NCI-H526 (cell line): ENCODE measurements around the gene FOXM1.
"Not testable (repeated sequence)": the region's sequence is repeated elsewhere in the genome, so short reads cannot be mapped to it uniquely, and the experiment has no call there.

Experiments
- DNase-seq, 2 experiments: peaks; one replicate each; lab custom pipeline; 2025; lab: John Stamatoyannopoulos, UW

FOXM1 gene

DNA sequence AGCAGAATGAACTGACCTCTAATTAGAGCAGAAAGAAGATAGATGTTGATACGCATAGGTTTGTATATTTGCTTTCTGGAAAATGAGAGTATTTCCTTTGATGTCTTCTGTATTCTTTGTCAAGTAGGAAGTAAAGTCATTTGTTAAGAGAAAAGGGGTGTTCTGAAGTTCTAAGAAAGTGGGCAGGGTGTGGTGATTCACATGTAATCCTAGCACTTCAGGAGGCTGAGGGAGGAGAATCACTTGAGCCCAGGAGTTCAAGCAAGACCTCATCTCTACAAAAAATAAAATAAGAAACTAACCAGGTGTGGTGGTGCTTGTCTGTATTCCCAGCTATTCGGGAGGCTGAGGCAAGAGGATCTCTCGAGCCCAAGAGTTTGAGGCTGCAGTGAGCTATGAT lies 2.9 kb upstream of the FOXM1 start:
- DNase-seq: no peak

DNA sequence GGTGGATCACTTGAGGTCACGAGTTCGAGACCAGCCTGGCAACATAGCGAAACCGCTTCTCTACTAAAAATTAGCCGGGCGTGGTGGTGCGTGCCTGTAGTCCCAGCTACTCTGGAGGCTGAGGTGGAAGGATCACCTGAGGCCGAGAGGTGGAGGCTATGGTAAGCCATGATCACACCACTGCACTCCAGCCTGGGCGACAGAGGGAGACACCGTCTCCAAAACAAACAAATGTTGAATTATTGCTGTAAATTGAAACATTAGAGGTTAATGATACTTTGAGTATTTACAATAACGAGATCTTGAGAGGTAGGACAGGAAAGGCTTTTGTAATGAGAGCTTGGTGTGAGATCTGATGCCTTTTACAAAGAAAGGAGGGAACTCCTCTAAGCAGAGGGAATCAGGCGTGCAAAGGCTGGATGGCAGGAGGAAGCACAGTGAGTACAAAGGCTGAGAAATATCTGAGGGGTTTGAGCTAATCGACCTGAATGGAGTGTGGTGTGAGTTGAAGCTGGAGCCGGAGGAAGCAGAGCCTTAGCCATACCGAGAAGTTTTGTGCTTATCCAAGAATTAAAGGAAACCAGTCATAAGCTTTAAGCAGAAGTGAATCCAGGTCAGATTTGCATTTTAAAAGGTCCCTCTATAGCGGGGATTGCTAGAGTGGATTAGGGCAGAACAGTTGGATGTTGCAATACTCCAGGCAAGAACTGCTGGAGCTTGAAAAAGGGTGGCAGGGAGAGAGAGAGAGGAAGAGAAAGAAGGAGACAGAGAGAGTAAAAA lies 1.2 kb upstream of the FOXM1 start:
- DNase-seq: peak; percentile 13 to 27

DNA sequence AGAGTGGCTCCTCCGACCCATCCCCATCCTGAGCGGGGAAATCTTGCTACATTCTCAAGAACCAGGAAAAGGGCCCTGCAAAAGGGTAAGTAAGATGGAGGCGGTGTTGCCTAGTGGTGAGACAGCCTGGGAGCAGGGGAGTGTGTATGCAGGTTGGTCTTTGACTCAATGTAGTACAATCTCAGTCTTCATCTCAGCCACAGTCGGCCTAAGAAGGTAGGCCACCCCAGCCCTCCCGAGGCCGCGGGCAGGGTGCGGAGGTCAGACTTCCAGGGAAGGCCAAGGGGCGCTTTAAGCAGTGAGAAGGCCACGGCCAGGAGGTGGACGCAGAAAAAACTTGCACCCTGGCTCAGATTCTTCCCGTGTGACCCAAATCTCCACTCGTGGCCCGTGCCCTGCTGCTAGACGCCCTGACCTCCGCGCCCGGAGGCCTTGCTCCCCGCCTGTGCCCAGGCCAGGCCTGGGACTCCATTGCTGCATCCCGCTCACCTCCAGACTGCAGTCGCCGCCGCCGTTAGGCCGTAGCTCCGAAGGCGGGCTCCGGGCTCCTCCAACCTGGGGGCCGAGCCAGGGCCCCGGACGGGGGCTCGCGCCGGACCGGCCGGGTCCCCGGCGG lies 435 bp downstream of the FOXM1 start:
- DNase-seq: no peak

DNA sequence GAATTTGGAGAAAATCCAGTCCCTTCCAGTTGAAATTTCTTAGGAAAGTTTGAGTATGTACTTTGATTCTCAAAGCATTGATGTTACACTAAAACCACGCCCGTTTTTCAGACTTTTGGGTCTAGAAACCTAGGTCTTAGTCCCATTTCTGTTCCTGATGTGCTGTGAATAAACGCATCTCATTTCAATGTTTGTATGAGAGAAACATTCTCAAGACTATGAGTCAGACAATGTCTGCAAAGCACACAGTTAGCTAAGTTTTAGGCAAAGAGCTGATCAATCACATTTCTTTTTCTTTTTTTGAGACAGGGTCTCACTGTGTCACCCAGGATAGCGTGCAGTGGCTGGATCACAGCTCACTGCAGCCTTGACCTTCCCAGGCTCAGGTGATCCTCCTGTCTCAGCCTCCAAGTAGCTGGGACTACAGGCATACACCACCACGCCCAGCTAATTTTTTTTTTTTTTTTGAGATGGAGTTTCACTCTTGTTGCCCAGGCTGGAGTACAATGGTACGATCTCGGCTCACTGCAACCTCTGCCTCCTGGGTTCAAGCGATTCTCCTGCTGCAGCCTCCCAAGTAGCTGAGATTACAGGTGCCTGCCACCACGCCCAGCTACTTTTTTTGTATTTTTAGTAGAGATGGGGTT lies 7.9 kb downstream of the FOXM1 start:
- DNase-seq: not testable (repeated sequence)

DNA sequence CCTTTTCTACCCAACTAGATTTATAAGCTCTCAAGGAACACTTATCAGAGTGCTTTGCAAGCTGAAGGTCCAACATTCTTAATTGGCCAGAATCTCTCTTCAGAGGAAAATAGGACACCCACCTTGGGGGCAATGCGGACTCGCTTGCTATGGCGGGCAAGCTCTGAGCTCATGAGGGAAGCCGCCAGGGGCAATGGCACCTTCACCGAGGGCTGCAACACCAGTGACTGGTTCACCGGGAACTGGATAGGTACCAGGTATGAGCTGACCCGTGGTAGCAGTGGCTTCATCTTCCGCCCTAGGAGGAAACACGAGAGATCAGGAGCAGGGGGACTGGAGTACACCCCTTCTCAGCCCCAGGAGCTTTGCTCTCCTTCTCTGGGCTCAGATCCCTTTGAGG lies 12.8 kb downstream of the FOXM1 start:
- no peak for DNase-seq

DNA sequence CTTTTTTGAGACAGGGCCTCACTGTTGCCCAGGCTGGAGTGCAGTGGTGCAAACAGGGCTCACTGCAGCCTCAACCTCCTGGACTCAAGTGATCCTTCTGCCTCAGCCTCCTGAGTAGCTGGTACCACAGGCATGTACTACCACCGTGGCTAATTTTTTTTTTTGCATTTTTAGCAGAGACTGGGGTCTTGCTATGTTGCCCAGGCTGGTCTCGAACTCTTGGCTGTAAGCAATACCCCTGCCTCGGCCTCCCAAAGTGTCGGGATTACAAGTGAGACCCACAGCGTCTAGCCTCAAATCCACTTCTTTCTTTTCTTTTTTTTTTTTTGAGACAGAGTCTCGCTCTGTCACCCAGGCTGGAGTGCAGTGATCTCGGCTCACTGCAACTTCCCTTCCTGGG lies 13.6 kb downstream of the FOXM1 start:
- DNase-seq: not testable (repeated sequence)

DNA sequence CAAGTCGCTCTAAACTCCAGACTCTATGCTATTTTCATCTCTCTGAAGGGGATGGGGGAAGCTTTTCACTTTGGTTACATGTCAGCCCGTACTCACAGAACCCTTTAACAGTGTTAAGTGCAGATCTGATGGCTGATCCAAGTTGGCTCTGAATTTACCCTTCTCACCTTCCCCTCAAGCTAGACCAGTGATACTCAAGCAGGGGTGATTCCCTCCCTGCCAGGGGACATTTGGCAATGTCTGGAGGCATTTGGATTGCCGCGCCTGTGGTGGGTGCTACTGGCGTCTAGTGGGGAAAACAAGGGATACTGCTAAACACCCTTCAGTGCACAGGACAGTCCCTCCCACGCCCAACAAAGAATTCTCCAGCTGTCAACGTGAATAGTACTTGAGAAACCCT lies 14.1 kb downstream of the FOXM1 start:
- no peak for DNase-seq

DNA sequence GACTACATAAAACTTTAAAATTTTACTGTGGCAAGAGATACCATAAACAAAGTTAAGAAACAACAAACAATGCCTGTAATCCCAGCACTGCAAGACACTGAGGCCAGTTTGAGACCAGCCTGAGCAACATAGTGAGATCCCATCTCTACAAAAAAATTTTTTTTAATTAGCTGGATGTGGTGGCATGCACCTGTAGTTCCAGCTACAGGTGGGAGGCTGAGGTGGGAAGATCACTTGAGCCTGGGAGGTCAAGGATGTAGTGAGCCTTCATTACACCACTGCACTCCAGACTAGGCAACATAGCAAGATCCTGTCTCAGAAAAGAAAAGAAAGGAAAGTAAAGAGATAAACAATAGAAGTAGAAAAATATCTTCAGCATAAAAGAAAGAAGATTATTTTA lies 16.8 kb downstream of the FOXM1 start:
- no peak for DNase-seq

DNA sequence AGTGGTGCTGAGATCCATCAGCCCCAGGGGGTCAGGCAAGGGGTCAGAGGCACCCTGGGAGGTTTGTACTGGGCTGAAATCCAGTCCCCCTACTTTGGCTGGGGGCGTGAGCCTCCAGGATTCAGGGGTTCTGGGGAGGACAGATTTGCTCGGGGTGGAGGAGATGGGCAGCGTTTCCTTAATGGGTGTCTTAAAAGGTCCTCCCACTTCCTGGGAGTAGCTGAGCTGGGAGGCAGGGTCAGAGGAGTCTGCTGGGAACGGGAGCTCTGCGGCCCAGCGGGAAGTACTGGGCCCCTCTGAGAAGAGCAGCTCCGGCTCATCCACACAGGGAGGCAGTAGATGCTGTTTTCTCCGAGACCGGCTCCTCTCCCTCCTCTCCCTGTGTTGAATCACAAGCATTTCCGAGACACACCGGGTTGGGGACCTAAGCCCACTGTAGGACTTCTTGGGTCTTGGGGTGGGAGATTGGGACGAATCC lies 18.0 kb downstream of the FOXM1 start:
- no peak for DNase-seq

DNA sequence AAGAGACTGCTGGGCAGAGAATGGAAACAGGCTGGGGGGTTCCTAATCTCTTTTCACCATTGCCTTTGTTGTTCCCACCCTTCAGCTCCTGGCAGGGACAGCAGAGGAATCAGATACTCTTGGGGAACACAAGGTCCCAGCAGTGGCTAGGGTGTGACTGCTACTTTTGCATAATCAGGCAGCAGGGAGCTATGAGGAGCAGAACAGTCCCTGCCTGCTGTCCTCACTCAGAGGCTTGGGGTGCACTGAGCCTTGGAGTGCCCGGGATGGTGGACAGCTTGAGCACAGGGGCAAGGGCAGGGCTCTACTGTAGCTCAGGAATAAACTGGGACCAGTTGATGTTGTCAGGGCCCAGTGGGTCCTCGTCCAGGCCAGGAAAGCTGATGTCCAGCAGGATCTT lies 18.6 kb downstream of the FOXM1 start:
- no peak for DNase-seq

DNA sequence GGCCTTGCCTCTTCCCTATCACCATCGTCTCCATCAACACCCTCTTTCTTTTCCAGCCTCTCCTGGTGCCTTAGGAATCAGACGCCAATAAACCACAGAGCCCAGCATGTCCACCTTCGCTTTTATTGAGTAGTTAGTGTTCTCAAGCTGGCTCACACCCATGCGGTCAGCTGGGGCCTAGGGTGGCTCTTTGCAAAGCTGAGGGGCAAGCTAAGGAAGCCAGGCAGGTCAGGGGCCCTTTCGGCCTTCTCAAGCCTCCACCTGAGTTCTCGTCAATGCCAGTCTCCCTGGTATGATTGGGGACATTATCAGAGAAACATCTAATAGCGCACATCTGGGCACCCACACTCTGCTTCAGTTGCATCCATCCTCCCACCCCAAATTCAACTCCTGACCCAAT lies 19.4 kb downstream of the FOXM1 start:
- DNase-seq: no peak

DNA sequence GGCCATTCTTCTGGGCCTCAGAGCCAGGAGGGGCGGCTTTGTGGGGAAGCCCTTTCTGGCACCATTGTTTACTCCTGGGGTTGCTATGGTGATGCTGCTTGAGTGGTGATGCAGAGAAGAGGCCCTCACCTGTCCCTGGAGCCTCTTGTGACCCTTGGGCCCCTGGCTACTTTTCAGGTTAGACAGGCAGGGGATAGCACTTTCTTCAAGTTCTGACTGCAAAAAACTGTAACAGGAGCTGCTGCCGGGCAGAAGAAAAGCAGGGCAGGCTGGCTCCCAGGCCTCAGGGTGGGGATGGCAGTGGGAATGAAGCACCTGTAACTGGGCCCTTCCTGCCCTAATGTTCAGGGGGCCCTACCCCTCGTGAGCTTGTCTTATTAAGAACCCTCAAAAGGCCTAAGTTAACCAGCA lies 19.9 kb downstream of the FOXM1 start, which contains the start of gene TEX52:
TSS of gene TEX52 (minus strand) at position 19 of the 411 bp plus-strand sequence. CDS start at position 6, 13 bp downstream.
- peak in 1 of 2 experiments; percentile 43 for DNase-seq

DNA sequence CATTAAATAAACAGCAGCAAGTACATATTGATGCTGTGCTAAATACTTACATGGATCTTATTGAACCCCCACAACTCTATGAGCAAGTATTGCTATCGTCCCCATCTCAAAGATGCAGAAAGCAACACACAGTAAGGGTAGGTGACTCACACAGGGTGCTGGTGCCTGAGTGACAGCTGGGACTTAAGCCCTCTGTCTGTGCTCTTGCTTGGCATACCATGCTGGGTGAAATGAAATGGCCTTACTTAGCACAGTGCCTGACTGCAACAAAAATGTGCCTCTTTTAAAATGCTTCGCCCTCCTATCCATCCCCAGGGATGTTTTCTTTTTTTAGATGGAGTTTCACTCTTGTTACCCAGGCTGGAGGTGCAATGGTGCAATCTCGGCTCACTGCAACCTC lies 20.9 kb downstream of the FOXM1 start:
- DNase-seq: no peak

DNA sequence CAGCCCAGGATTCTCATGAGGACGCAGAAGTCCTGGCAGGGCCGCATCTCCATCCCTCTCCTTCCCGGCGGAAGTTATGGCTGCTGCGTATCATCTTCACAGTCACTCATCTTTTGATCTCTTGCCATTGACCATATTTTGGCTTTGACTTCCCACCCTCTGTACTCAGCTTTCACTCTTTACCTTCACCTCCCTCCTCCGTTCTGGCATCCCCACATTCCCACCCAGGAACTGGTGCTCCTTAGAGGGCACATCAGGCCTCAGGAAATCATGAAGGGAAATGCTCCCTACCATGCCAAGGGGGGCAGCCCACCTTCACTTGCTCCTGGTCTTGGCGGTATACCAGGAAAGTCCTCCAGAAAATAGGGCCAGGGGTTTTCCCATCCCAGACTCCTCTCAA lies 21.4 kb downstream of the FOXM1 start:
- DNase-seq: no peak

DNA sequence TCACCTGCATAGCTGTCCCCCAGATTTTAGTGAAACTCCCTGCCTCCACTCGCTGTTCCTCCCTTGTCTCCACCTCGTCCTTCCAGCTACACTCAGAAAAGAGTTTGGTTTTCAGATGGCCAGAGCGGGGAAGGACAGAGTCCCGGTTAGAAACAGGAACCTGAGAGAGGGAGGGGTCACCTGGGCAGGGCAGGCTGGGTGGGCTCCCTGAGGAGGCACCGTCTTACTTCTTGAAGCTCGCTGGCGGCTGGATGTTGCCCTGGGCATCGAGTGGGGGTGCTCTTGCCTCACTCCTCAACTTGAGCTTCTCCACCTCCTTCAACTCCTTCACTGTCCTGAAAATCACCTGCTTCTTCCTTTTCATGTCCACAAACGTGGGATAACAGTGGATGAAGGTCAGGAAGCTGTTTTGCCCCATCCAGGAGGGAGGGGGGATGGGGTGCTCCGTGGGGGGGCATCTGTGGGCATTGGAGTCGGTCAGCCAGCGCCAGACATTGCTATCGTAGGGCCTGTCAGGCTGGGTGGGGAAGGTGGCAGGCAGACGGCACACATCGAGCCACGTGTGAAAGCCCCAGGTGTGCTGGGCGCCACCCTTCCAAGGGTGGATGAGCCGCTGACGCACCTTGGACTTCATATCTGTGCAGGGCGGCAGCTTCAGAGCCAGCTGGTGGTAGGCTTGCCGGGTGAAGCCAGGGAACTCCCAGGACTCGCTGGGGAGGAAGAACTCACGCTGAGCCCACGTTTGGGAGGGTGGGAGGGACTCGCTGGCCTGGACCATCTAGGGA lies 22.1 kb downstream of the FOXM1 start:
- peak; percentile 18 to 69 for DNase-seq

DNA sequence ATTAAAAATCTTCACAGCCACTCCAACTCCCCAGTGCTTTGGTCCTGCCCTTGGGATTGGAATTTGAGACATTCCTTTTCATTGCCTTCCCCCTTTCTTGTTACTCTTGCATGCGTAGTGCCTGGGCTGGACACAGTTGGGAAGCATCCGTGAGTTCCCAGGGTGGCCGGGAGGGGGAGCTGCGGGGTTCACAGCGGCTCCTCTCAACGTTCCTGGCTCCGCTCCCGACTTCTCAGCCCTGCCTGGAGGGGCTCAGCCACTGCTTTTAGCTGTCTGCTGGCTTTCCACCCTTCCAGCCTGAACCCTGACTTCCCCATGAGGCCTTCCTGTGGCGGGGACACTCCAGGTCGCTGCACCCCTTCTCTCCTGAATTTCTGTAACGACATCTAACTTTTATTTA lies 23.3 kb downstream of the FOXM1 start:
- peak; percentile 32 to 79 for DNase-seq

DNA sequence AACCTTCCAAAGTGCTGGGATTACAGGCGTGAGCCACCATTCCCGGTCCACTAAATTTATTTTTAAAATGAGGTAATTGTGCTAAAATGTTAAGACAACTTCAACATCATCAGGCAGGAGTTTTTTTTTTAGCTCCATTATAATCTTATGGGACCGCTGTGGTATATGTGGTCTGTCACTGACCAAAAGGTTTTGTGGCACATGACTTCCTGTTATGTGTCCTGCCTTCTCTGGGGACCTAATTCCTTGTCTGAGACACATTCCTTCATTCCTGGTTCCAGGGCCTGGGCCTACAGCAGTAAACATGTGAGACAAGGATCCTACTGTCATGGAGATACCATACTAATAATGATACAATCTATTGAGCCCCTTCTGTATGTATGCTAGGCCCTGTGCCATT lies 25.0 kb downstream of the FOXM1 start:
- DNase-seq: no peak

DNA sequence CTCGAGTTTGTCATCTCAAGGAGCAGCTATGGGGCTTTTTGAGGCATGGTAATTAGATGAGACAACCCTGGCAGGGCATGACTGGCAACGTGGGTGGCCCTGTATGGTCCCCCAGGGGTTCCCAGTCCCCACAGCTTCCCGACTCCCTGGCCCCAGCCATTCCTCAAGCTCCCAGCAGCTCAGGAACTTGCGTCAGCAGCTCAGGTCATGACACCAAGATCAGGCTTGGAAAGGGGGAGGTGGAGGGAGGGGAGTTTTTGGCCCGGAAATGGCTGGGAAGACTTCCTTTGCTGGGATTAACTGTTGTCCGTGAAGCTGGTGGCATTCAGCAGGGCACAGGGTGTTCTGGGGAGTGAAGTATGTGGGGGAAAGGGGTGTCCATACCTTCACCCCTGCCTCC lies 31.7 kb downstream of the FOXM1 start:
- DNase-seq: no peak

DNA sequence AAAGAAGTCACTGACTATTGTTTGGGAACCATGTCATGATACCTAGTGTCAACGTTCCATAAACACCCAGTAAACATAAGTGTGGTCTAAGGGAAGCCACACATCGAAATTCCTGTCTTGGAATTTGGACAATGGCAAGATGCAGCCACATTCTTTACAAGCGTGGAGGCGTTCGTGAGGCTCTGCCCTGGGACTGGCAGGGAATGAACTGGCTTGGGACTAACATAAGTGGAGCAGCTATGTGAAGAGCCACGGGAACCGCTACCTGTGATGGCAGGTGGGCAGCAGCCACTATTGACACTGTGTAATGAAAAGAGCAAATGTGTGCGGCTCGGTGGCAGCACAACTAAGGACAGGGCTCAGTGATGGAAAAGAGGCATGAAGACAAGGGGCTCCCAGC lies 32.2 kb downstream of the FOXM1 start:
- no peak for DNase-seq

DNA sequence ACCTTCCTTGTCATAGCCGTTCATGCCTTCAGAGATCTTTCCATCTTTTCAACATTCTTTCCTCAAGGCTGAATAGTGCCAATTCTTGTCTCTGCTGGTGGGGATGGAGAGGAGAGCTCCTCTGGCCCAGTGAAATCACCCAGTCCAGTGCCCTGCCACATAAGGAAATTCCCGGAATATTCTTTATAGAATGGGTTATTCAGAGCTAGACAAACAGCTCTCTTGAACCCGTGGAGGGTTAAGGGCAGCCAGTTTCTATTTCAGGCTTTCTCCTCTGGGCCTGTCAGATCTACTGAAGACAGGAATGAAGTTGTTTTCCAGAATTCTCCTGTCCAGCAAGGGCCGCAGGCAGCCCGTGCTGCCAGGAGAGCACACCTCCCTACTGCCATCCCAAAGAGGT lies 34.0 kb downstream of the FOXM1 start:
- DNase-seq: no peak

DNA sequence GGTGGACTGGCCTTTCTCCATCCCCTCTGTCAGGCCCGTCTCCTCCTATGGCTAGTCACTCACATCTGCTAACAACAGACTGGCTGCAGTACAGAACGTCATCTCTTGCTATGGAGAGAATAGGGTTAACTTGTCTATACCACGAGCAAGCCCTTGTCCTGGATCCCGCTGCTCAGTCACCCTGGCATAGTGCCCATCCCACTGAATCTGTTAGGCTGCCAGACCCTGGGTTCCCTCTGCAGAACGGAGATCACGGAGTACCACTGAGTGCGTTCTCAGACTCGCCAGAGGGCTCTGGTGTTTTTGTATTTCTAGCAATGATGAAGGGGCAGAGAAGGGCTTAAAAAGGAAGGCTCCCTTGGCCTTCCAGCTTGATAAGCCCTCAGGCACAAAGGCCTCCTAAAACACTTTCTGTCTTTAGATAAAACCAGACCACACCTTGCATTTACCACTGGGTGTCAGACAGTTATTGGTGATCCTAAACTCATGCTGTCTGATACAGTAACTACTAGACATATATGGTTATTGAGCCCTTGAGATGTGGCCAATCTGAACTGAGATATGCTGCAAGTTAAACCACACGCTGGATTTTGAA lies 35.8 kb downstream of the FOXM1 start:
- DNase-seq: no peak

DNA sequence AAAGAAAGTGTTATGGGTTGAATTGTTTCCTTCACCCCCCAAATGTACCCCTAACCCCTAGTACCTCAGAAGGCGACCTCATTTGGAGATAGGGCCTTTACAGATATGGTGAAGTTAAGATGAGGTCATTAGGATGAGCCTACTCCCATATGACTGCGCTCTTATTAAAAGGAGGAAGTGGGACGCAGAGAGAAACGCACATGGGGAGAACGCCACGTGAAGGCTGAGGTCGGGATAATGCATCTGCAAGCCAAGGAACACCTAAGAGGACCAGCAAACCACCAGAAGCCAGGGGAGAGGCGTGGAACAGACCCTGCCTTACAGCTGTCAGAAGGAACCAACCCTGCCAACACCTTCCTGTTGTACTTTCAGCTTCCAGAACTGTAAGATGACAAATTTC lies 40.4 kb downstream of the FOXM1 start:
- no peak for DNase-seq
